ENCODE results near the gene TTLL3. TPM values are rescaled to one million over a fixed set of nuclear protein-coding genes. Genes with fewer than 3 reads are reported as not detected.
A peak's percentile ranks its signal among the peaks of the same experiment; 100 is the strongest.

TTLL3 gene
- total RNA-seq, 1 experiment from 2014 or later, result 8.4 TPM

DNA sequence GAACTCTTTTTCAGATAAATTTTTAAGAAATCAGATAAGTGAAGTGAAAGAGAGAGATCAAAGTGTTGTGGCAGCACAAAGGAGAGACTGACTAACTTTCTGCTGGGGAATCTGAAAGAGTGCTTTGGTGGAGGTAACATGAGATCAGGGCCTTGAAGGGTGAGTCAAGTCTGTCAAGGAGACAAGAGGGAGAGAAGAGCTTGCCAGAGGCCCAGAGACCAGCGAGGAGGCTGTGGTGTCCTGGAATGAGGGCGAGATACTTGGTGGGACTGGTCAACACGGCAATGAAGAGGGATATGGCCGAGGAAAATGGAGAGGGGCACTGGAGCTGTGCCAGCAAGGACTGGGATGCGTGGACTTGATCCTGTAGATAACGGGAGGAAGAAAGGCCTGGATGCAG, 22.3 kb upstream of the TTLL3 start:
- no peak for TF ChIP-seq EZH2phosphoT487 (IDR thresholded peaks at IDR 0.05; ENCODE audit: borderline replicate concordance, low read length)
- TF ChIP-seq, protein P1, sequence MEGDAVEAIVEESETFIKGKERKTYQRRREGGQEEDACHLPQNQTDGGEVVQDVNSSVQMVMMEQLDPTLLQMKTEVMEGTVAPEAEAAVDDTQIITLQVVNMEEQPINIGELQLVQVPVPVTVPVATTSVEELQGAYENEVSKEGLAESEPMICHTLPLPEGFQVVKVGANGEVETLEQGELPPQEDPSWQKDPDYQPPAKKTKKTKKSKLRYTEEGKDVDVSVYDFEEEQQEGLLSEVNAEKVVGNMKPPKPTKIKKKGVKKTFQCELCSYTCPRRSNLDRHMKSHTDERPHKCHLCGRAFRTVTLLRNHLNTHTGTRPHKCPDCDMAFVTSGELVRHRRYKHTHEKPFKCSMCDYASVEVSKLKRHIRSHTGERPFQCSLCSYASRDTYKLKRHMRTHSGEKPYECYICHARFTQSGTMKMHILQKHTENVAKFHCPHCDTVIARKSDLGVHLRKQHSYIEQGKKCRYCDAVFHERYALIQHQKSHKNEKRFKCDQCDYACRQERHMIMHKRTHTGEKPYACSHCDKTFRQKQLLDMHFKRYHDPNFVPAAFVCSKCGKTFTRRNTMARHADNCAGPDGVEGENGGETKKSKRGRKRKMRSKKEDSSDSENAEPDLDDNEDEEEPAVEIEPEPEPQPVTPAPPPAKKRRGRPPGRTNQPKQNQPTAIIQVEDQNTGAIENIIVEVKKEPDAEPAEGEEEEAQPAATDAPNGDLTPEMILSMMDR (conservative IDR thresholded peaks at IDR 0.05; ENCODE audit: low read depth, low read length), result no peak
- TF ChIP-seq EZH2 (IDR thresholded peaks at IDR 0.05; ENCODE audit: low read length, unreplicated experiment), result no peak
- Histone ChIP-seq H2AFZ (ENCODE audit: low read length) (no peak overlapping the region), H3F3A (ENCODE audit: low read length, unreplicated experiment) (no peaks in the 10 kb centered on the region), H3K9me3 (ENCODE audit: low read length) (no peaks in the 10 kb centered on the region), H3K4me3 (ENCODE audit: low read length) (no peak overlapping the region), H3K9me2 (replicated peaks; ENCODE audit: low read length) (no peaks in the 10 kb centered on the region), H3K79me2 (ENCODE audit: low read length) (no peaks in the 10 kb centered on the region), H3K4me2 (ENCODE audit: low read length) (no peak overlapping the region), H4K20me1 (ENCODE audit: low read length) (no peaks in the 10 kb centered on the region), H3K9ac (ENCODE audit: low read length) (no peak overlapping the region), H3K36me3 (ENCODE audit: low read depth, low read length) (peaks cover 10% of the 10 kb centered on the region; the same call in 1 of the 2 replicates), H3K27ac (ENCODE audit: low read length) (no peak overlapping the region), H3K27me3 (ENCODE audit: low read length) (no peaks in the 10 kb centered on the region), H3K4me1 (ENCODE audit: insufficient read depth, low read length) (peaks cover 4% of the 10 kb centered on the region; the same call in 1 of the 2 replicates)
- POLR2A ChIA-PET (ENCODE audit: unreplicated experiment), result no interaction called here
- intact Hi-C loops (cut with micrococcal nuclease), result no loop called here
- CTCF ChIA-PET, result no interaction called here
- DNase-seq, result no peak
- ATAC-seq, result no peak
- BruUV-seq (replicated peaks), result no TSS peak

DNA sequence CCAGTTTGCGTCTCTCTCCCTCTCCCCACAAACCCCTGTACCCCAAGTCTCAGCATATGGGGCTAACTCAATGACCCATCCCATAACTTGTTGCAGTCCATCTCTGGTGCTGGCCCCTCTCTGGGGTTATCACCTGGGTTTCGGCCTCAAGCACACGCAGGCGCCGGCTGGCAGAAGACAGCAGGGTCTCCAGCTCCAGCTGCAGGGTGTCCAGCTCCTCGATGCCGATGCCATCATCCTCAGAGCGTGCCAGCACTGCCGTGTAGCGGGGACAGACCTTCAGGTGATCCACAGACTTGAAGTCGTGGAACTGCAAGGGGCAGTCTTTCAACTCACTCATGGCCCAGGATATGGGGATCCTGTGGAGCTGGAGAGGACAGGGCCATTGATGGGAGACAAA, 18.9 kb upstream of the TTLL3 start:
- intact Hi-C loops (cut with micrococcal nuclease), result loop anchor here (5.0 kb wide), 1 partner anchor 74 kb away; no protein-coding TSS in a partner anchor
- H3K4me2 ChIP-seq (ENCODE audit: low read length), result 0 out of 2 replicates have a peak overlapping the region, but pooled peaks have one; percentile 98
- H4K20me1 ChIP-seq (ENCODE audit: low read length), result no peaks in the 10 kb centered on the region
- peaks cover 11% of the 10 kb centered on the region for H3K4me1 ChIP-seq (ENCODE audit: insufficient read depth, low read length)
- peaks cover 28% of the 10 kb centered on the region for H3K79me2 ChIP-seq (ENCODE audit: low read length)
- no peak overlapping the region for H3K27ac ChIP-seq (ENCODE audit: low read length)
- no peaks in the 10 kb centered on the region for H3F3A ChIP-seq (ENCODE audit: low read length, unreplicated experiment)
- H3K9me2 ChIP-seq (replicated peaks; ENCODE audit: low read length), result no peaks in the 10 kb centered on the region
- no peak for ATAC-seq
- H3K9me3 ChIP-seq (ENCODE audit: low read length), result no peaks in the 10 kb centered on the region
- no peak overlapping the region for H3K4me3 ChIP-seq (ENCODE audit: low read length)
- no peak overlapping the region for H2AFZ ChIP-seq (ENCODE audit: low read length)
- no peak overlapping the region for H3K9ac ChIP-seq (ENCODE audit: low read length)
- TF ChIP-seq EZH2 (IDR thresholded peaks at IDR 0.05; ENCODE audit: low read length, unreplicated experiment), result no peak
- no peak for TF ChIP-seq EZH2phosphoT487 (IDR thresholded peaks at IDR 0.05; ENCODE audit: borderline replicate concordance, low read length)
- TF ChIP-seq, protein P1 (conservative IDR thresholded peaks at IDR 0.05; ENCODE audit: low read depth, low read length), result no peak
- no peak for DNase-seq
- no peaks in the 10 kb centered on the region for H3K27me3 ChIP-seq (ENCODE audit: low read length)
- CTCF ChIA-PET, result no interaction called here
- no TSS peak for BruUV-seq (replicated peaks)
- POLR2A ChIA-PET (ENCODE audit: unreplicated experiment), result no interaction called here
- peaks cover 7% of the 10 kb centered on the region for H3K36me3 ChIP-seq (ENCODE audit: low read depth, low read length)

DNA sequence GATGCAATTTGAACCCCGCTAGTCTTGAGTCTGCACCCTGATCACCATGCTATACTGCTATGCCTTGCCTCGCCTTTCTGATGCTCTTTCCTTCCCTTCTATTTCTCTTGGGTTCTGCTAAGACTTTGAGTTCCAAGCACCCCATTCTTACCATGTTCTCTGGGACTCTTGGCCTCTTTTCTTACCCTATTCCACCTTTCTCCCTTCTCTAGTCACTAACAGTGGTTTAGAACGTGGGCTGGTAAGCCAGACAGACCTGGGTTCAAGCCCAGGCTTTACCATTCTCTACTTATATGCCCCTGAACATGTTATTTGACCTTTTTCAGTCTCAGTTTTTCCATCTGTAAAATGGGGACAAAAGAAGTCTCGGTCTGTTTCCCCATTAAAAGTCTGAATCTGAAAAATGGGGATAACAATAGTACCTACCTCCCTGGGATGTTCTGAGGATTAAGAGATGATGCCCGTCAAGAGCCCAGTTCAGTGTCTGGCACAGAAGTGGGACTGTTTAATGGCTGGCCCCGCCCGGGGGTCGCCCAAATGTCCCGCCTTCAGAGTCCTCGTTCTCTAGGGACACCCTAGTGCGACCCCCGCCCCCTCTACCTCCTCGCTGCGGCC, 18.2 kb upstream of the TTLL3 start:
- Histone ChIP-seq H3K4me3 (ENCODE audit: low read length) (peak overlapping the region; percentile 99), H3K9ac (ENCODE audit: low read length) (peak overlapping the region; percentile 97), H3K9me2 (replicated peaks; ENCODE audit: low read length) (no peaks in the 10 kb centered on the region), H3F3A (ENCODE audit: low read length, unreplicated experiment) (no peaks in the 10 kb centered on the region), H3K79me2 (ENCODE audit: low read length) (peaks cover 28% of the 10 kb centered on the region), H3K27ac (ENCODE audit: low read length) (peak overlapping the region; percentile 79), H3K9me3 (ENCODE audit: low read length) (no peaks in the 10 kb centered on the region), H3K4me1 (ENCODE audit: insufficient read depth, low read length) (peaks cover 11% of the 10 kb centered on the region), H4K20me1 (ENCODE audit: low read length) (no peaks in the 10 kb centered on the region), H3K4me2 (ENCODE audit: low read length) (peak overlapping the region; percentile 98), H3K27me3 (ENCODE audit: low read length) (no peaks in the 10 kb centered on the region), H3K36me3 (ENCODE audit: low read depth, low read length) (peaks cover 3% of the 10 kb centered on the region), H2AFZ (ENCODE audit: low read length) (peak overlapping the region; percentile 82)
- TSS peak; percentile 81 for BruUV-seq (replicated peaks)
- ChIA-PET POLR2A (ENCODE audit: unreplicated experiment) (interaction anchor here (1.1 kb wide), 1 partner anchor 17 kb away, joined by 6 read pairs; no protein-coding TSS in a partner anchor), CTCF (no interaction called here)
- ATAC-seq (no peak), DNase-seq (no peak)
- intact Hi-C loops (cut with micrococcal nuclease), result loop anchor here (1.0 to 5.0 kb wide), 3 partner anchors 42 to 75 kb away; partner anchors contain the start of gene BRPF1
- TF ChIP-seq, protein P1 (conservative IDR thresholded peaks at IDR 0.05; ENCODE audit: low read depth, low read length), result no peak
- TF ChIP-seq EZH2 (IDR thresholded peaks at IDR 0.05; ENCODE audit: low read length, unreplicated experiment) (no peak), EZH2phosphoT487 (IDR thresholded peaks at IDR 0.05; ENCODE audit: borderline replicate concordance, low read length) (no peak)

Data from PC-3 (cell line).